Lung microvascular endothelial cell (primary cell): ENCODE data around the gene BPIFB4. TPM values are rescaled to one million over a fixed set of nuclear protein-coding genes. Genes with fewer than 3 reads are reported as not detected.

Source experiments
- DNase-seq, 2 donors: peaks; one replicate each; pipeline versions ENCODE4 v3.0.0 to v3.0.0-alpha.2; 2010; ENCODE audit warnings: low read depth in 2 of 2
- total RNA-seq: library from RNA; depleted of rRNA; stranded (reverse); fragments of >200 nt; gene quantifications from 2 replicates; pipeline ENCODE4 v1.2.1, GENCODE V29; 2014

Gene BPIFB4
- total RNA-seq, 1 donor from 2014 or later = not detected

- peak in 1 of 2 donors; percentile 3 for DNase-seq
Measured at GRCh38 chr20:33061658-33062028, 17.8 kb upstream of the BPIFB4 start.

DNA sequence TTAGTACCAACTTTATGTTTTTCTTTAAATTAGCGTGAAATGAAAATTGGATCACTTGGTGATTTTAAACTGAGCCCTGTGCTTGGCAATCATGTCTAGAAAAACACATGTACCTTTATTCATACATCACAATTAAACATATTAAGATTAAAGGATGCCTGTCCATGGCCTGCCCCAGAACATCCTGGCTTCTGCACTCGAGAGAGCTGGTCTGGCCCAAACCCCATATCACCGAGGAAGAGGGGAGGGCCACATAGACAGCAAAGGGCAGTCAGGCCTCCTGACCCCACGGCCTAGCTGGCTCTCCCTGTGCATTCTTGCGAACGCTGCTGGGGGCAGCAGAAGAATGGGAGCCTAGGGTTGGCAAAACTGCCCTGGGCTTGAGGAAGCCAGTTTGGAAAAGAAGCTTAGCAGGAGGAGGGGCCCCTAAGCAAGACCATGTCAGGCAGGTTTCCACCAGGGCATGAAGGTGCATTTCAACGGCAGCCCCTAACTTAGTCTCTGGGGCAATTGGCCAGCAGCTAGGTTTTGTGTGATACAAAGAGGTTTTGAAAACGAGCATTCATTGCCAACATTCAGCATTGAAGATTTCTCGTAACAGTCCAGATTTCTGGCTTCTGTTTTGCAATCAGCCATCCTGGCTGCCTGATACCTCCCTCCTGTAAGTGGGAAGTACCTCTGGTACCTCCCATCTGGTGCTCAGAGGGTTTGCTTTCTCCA is 17.2 kb upstream of the BPIFB4 start:
- no peak for DNase-seq

GRCh38 chr20:33062825-33063149 is 16.7 kb upstream of the BPIFB4 start:
- no peak for DNase-seq

GRCh38 chr20:33063271-33063670 is 16.2 kb upstream of the BPIFB4 start:
- DNase-seq = no peak

- no peak for DNase-seq
Measured at GRCh38 chr20:33064572-33065287, 14.7 kb upstream of the BPIFB4 start.

- no peak for DNase-seq
Measured at GRCh38 chr20:33065785-33066184, 13.7 kb upstream of the BPIFB4 start.

DNA sequence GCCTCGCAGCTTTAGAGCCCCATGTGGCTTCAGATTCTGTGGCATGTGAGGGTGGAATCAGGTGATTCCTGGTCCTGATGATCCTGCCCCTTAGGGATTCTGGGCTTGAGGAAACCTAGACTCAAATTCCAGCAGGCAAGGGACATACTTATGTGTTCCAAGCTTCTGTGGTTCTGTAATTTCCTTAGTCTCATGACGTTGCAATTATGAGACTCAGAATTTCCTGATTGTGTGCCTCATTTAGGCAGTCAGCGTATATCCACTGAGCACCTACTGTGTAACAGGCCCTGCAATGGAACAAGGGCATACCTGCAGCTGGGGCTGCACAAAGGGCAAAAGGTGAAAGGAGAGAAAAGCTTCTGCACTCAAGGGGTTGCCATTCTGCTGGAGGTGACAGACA is 11.6 kb upstream of the BPIFB4 start:
- DNase-seq = no peak

DNA sequence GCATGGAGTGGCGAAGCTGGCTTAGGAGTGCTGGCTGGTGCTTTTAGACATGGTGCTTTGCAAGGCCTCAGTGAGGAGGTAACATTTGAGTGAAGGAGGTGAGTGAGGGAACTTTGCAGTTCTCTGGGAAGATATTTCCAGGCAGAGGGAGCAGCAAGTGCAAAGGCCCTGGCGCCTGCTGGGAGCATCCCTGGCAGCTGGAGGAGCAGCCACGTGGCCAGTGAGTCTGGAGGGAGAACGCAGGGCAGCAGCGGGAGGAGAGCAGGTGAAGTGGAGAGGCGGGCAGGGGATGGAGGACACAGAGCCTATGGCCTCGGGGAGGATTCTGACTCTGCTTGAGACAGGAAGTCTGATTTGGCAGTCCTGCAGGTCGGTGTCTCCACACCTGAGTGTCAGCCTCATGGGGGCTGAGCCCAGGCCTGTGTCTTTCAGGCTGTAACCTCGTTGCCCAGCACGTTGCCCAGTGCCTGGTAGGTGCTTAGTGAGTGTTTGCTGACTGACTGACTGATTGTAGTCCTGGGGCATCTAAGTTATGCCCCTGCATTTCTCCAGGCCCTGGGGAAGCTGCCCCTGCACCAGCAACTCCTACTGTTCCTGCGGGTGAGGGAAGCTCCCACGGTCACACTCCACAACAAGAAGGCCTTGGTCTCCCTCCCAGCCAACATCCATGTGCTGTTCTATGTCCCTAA is 11.0 kb upstream of the BPIFB4 start:
- no peak for DNase-seq

- DNase-seq = no peak
Measured at GRCh38 chr20:33069673-33070072, 9.8 kb upstream of the BPIFB4 start.

GRCh38 chr20:33070111-33071053 is 9.1 kb upstream of the BPIFB4 start:
- no peak for DNase-seq

DNA sequence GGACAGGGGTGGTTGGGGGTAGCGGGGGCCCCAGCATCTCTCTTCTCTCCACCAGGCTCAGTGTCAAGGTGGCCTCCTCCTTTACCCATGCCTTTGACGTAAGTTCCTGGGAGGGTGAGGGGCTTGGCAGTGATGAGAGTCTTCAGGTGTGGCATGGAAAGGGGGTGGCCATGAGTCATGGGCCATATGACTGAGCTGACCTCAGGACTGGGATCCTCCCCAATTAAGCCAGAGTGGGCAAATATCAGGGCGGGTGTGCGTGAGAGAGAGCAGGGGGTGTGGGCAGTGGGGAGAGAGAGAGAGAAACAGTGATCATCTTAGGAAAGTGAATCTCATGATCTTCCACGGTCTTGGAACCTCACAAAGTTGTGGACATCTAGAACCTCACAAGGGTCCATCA is 8.2 kb upstream of the BPIFB4 start:
- no peak for DNase-seq

- DNase-seq = no peak
Measured at GRCh38 chr20:33072362-33072761, 7.1 kb upstream of the BPIFB4 start.

GRCh38 chr20:33072813-33073212 is 6.6 kb upstream of the BPIFB4 start:
- no peak for DNase-seq

DNA sequence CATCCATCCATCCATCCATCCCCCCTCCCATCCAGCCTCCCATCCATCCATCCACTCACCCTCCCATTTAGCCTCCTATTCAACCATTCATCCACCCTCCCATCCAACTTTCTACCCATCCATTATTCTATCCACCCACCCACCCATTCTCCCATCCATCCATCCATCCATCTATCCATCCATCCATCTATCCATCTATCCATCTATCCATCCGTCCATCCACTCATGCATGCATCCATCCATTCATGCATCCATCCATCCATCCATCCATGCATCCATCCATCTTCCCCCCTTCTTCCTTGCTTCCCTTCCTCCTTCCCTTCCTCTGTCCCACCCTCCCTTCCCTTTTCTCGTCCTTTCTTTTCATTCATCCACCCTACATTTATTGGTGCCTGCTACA is 4.8 kb upstream of the BPIFB4 start:
- no peak for DNase-seq

DNA sequence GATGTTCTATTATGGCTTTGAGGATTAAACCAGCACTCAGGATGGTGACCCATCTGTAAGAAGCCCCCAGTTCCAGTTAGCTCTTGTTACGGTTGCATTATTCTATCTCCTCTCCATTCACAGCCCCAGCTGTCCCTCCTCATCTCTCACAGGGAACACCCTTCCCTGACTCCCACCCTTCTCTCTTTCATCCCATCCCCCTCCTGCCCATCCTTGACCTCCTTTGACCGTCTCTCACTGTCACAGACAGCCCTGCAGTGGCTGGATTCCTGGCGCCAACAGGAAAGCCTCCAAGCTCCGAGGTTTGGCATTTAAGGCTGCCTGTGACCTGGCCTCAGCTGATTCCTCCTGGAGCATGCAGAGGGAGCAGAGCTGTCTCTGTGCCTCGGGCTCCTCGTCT is 4.2 kb upstream of the BPIFB4 start:
- DNase-seq = no peak

DNA sequence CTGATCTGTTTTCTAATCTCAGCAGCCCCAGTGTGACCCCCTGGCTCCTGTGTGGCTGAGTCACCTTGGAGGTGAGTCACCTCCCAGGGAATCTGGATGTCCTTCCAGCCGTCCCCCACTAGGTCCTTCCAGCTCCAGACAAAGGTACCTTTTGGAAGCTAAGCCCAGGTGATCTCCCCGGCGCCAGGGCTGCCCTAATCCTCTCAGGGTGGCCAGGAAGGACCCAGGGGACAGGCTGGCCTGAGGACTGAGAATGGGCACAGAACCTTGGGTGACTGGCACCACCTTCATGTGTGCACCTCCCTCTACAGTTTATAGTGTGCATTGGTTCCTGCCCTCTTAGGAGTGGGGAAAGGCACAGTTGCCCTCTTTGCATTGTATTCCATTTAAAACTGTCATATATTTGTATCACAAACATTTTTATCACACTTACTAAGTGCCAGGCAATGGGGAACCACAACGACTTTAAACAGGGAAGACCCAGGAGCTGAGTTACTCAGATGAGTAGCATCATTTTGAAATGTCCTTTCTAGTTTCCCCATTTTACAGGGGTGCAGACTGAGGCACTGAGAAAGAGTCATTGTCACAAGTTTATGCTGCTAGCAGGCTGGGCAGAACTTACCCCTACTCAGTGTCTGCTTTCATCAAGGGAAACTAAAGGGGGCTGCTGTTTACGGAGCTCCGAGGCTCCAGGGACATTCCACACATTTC is 2.6 kb upstream of the BPIFB4 start:
- peak in 1 of 2 donors; percentile 40 for DNase-seq

DNA sequence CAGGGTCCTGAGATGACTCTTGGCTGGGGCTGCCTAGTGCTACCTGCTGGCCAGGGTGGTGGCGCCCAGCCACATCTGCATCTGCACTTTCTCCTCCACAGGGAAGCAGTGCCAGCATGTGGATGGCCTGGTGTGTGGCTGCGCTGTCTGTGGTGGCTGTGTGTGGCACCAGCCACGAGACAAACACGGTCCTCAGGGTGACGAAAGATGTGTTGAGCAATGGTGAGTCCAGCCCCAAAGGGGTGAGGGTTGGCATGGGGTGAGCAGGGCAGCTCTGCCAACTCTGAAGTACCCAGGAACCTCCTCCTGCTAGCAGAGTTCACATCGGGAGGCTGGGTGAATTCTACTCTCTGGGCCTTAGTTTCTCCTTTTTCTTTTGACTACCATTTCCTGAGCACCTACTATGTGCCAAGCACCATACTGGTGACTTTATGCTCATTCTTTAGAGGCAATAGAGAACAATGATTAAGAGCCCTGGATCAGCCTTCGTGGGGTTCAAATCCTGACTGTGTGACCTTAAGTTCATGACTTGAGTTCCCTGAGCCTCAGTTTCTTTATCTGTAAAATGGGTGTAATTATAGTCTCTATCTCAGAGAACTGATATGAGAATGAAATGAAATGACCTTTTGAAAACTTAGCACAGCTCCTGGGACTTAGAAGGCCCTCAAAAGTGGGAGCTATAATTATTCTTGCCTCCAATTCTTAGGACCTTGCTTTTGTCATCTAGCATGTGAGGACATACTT is 2.1 kb downstream of the BPIFB4 start:
- no peak for DNase-seq

DNA sequence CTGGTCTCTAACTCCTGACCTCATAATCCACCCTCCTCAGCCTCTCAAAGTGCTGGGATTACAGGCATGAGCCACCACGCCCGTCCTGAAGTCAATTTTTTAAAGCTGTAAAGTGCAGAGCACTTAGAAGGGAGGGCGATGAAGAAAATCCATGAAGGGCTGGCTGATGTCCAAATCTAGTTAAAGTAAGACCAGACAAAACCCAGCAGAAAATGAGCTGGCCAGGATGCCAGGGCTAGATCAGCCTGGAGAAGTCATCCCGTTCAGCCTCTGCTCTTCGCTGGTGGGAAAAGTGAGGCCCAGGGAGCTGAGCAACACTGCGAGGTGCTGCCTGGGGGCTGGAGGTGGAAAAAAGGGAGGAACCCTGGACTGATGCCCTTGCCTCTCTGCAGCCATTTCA is 3.1 kb downstream of the BPIFB4 start:
- no peak for DNase-seq

- DNase-seq = no peak
Measured at GRCh38 chr20:33083544-33084340, 4.3 kb downstream of the BPIFB4 start.

DNA sequence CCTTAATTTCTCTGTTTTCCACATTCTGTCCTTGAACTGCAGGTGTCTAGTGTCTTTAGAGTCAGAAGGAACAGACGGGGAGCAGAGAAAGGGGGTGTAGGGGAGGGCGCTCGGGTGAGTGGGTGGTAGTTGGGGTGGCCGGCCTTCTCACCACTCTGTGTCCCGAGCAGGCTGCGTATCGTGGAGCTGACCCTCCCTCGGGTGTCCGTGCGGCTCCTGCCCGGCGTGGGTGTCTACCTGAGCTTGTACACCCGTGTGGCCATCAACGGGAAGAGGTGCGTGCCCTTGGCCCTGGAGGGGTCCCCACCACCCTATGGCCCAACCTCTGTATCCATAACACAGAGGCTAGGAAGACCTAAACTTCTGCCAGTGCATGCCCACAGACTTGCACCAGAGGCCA is 5.3 kb downstream of the BPIFB4 start:
- no peak for DNase-seq
